ENCODE data around the gene HPCAL1.

Gene HPCAL1

GRCh38 chr2:10397297-10397875 lies 94.7 kb downstream of the HPCAL1 start:
- Histone ChIP-seq H3K27me3 (replicated peaks in 2 of 5; ENCODE audit: control insufficient read depth in 4 of 5, insufficient read depth in 5 of 5, low read length in 4 of 5) (no peaks in the 10 kb centered on the region), H3K36me3 (ENCODE audit: control insufficient read depth in 4 of 4, insufficient read depth in 4 of 4, low read length in 3 of 4) (peaks cover 0 to under 1% (median 0%) of the 10 kb centered on the region in 4 experiments), H3K4me1 (ENCODE audit: control extremely low read depth in 1 of 4, control insufficient read depth in 4 of 4, insufficient read depth in 4 of 4, low read length in 3 of 4) (peaks cover 6 to 58% (median 52%) of the 10 kb centered on the region in 4 experiments), H3K4me3 (ENCODE audit: control insufficient read depth in 1 of 7, extremely low read depth in 1 of 7, insufficient read depth in 4 of 7, low read depth in 2 of 7, low read length in 6 of 7) (no peak overlapping the region), H3K9me3 (ENCODE audit: control extremely low read depth in 1 of 5, control insufficient read depth in 4 of 5, insufficient read depth in 2 of 5, low read depth in 1 of 5, low read length in 4 of 5) (no peaks in the 10 kb centered on the region), H3K27ac (ENCODE audit: insufficient read depth in 1 of 2, low read depth in 1 of 2, low read length in 2 of 2, poor library complexity in 1 of 2, severe bottlenecking in 2 of 2) (no peak overlapping the region)
- ChIA-PET POLR2A (no interaction called here), CTCF (interaction anchor here (0.6 to 11.4 kb wide), 6 partner anchors 10 to 35 kb away, joined by 3 to 94 read pairs (median 6); no protein-coding TSS in a partner anchor)
- 97% methylated on average over 15 of the region's 16 CpGs for WGBS (ENCODE audit: insufficient coverage)
- DNase-seq, result no peak

- POLR2A ChIA-PET, result no interaction called here
Measured at GRCh38 chr2:10397878-10398277, 95.2 kb downstream of the HPCAL1 start.

GRCh38 chr2:10398496-10398895 lies 95.8 kb downstream of the HPCAL1 start:
- H3K4me3 ChIP-seq (ENCODE audit: control insufficient read depth in 1 of 7, extremely low read depth in 1 of 7, insufficient read depth in 4 of 7, low read depth in 2 of 7, low read length in 6 of 7), result peak overlapping the region in 3 of 7 experiments; percentile 0 to 28 (median 21)
- H3K4me1 ChIP-seq (ENCODE audit: control extremely low read depth in 1 of 4, control insufficient read depth in 4 of 4, insufficient read depth in 4 of 4, low read length in 3 of 4), result peaks cover 4 to 47% (median 41%) of the 10 kb centered on the region in 4 experiments
- H3K27me3 ChIP-seq (replicated peaks in 2 of 5; ENCODE audit: control insufficient read depth in 4 of 5, insufficient read depth in 5 of 5, low read length in 4 of 5), result no peaks in the 10 kb centered on the region
- H3K9me3 ChIP-seq (ENCODE audit: control extremely low read depth in 1 of 5, control insufficient read depth in 4 of 5, insufficient read depth in 2 of 5, low read depth in 1 of 5, low read length in 4 of 5), result no peaks in the 10 kb centered on the region
- peak overlapping the region in 1 of 2 experiments; percentile 47 for H3K27ac ChIP-seq (ENCODE audit: insufficient read depth in 1 of 2, low read depth in 1 of 2, low read length in 2 of 2, poor library complexity in 1 of 2, severe bottlenecking in 2 of 2)
- peak in 1 of 3 donors; percentile 40 for DNase-seq
- H3K36me3 ChIP-seq (ENCODE audit: control insufficient read depth in 4 of 4, insufficient read depth in 4 of 4, low read length in 3 of 4), result peaks cover 0 to 5% (median 0%) of the 10 kb centered on the region in 4 experiments
- WGBS (ENCODE audit: insufficient coverage), result 9% methylated on average over 8 of the region's 14 CpGs
- ChIA-PET POLR2A (no interaction called here), CTCF (interaction anchor here (1.7 to 11.4 kb wide), 4 partner anchors 9 to 19 kb away, joined by 5 to 94 read pairs (median 7); no protein-coding TSS in a partner anchor)

More at GRCh38 chr2:10397878-10398277, 95.2 kb downstream of the HPCAL1 start:
- Histone ChIP-seq H3K27ac (ENCODE audit: insufficient read depth in 1 of 2, low read depth in 1 of 2, low read length in 2 of 2, poor library complexity in 1 of 2, severe bottlenecking in 2 of 2) (no peak overlapping the region), H3K9me3 (ENCODE audit: control extremely low read depth in 1 of 5, control insufficient read depth in 4 of 5, insufficient read depth in 2 of 5, low read depth in 1 of 5, low read length in 4 of 5) (no peaks in the 10 kb centered on the region), H3K4me1 (ENCODE audit: control extremely low read depth in 1 of 4, control insufficient read depth in 4 of 4, insufficient read depth in 4 of 4, low read length in 3 of 4) (peaks cover 5 to 53% (median 47%) of the 10 kb centered on the region in 4 experiments), H3K27me3 (replicated peaks in 2 of 5; ENCODE audit: control insufficient read depth in 4 of 5, insufficient read depth in 5 of 5, low read length in 4 of 5) (no peaks in the 10 kb centered on the region), H3K4me3 (ENCODE audit: control insufficient read depth in 1 of 7, extremely low read depth in 1 of 7, insufficient read depth in 4 of 7, low read depth in 2 of 7, low read length in 6 of 7) (no peak overlapping the region), H3K36me3 (ENCODE audit: control insufficient read depth in 4 of 4, insufficient read depth in 4 of 4, low read length in 3 of 4) (peaks cover 0 to 5% (median 0%) of the 10 kb centered on the region in 4 experiments)
- 69% methylated on average over 3 of the region's 4 CpGs for WGBS (ENCODE audit: insufficient coverage)
- DNase-seq, result no peak
- CTCF ChIA-PET, result interaction anchor here (0.6 to 11.4 kb wide), 6 partner anchors 9 to 35 kb away, joined by 3 to 94 read pairs (median 6); no protein-coding TSS in a partner anchor

GRCh38 chr2:10399358-10399757 lies 96.7 kb downstream of the HPCAL1 start:
- POLR2A ChIA-PET, result no interaction called here
- Histone ChIP-seq H3K27ac (ENCODE audit: insufficient read depth in 1 of 2, low read depth in 1 of 2, low read length in 2 of 2, poor library complexity in 1 of 2, severe bottlenecking in 2 of 2) (no peak overlapping the region), H3K27me3 (replicated peaks in 2 of 5; ENCODE audit: control insufficient read depth in 4 of 5, insufficient read depth in 5 of 5, low read length in 4 of 5) (no peaks in the 10 kb centered on the region), H3K36me3 (ENCODE audit: control insufficient read depth in 4 of 4, insufficient read depth in 4 of 4, low read length in 3 of 4) (peaks cover 0 to 11% (median 4%) of the 10 kb centered on the region in 4 experiments), H3K9me3 (ENCODE audit: control extremely low read depth in 1 of 5, control insufficient read depth in 4 of 5, insufficient read depth in 2 of 5, low read depth in 1 of 5, low read length in 4 of 5) (no peaks in the 10 kb centered on the region), H3K4me1 (ENCODE audit: control extremely low read depth in 1 of 4, control insufficient read depth in 4 of 4, insufficient read depth in 4 of 4, low read length in 3 of 4) (peaks cover 4 to 45% (median 39%) of the 10 kb centered on the region in 4 experiments), H3K4me3 (ENCODE audit: control insufficient read depth in 1 of 7, extremely low read depth in 1 of 7, insufficient read depth in 4 of 7, low read depth in 2 of 7, low read length in 6 of 7) (no peak overlapping the region)
- DNase-seq, result no peak
- CTCF ChIA-PET, result interaction anchor here (0.9 to 1.0 kb wide), 2 partner anchors 10 to 14 kb away, joined by 3 to 4 read pairs; no protein-coding TSS in a partner anchor
- 100% methylated on average over 8 of the region's 16 CpGs for WGBS (ENCODE audit: insufficient coverage)

GRCh38 chr2:10400002-10400401 lies 97.3 kb downstream of the HPCAL1 start:
- Histone ChIP-seq H3K27ac (ENCODE audit: insufficient read depth in 1 of 2, low read depth in 1 of 2, low read length in 2 of 2, poor library complexity in 1 of 2, severe bottlenecking in 2 of 2) (no peak overlapping the region), H3K4me1 (ENCODE audit: control extremely low read depth in 1 of 4, control insufficient read depth in 4 of 4, insufficient read depth in 4 of 4, low read length in 3 of 4) (peaks cover 4 to 45% (median 39%) of the 10 kb centered on the region in 4 experiments), H3K27me3 (replicated peaks in 2 of 5; ENCODE audit: control insufficient read depth in 4 of 5, insufficient read depth in 5 of 5, low read length in 4 of 5) (no peaks in the 10 kb centered on the region), H3K9me3 (ENCODE audit: control extremely low read depth in 1 of 5, control insufficient read depth in 4 of 5, insufficient read depth in 2 of 5, low read depth in 1 of 5, low read length in 4 of 5) (no peaks in the 10 kb centered on the region), H3K4me3 (ENCODE audit: control insufficient read depth in 1 of 7, extremely low read depth in 1 of 7, insufficient read depth in 4 of 7, low read depth in 2 of 7, low read length in 6 of 7) (no peak overlapping the region), H3K36me3 (ENCODE audit: control insufficient read depth in 4 of 4, insufficient read depth in 4 of 4, low read length in 3 of 4) (peaks cover 0 to 11% (median 8%) of the 10 kb centered on the region in 4 experiments)
- POLR2A ChIA-PET, result no interaction called here
- CTCF ChIA-PET, result interaction anchor here (0.9 to 1.0 kb wide), 2 partner anchors 9 to 15 kb away, joined by 3 to 4 read pairs; no protein-coding TSS in a partner anchor
- 97% methylated on average over 13 of the region's 14 CpGs for WGBS (ENCODE audit: insufficient coverage)
- no peak for DNase-seq

GRCh38 chr2:10400568-10400977 lies 97.9 kb downstream of the HPCAL1 start:
- Histone ChIP-seq H3K4me1 (ENCODE audit: control extremely low read depth in 1 of 4, control insufficient read depth in 4 of 4, insufficient read depth in 4 of 4, low read length in 3 of 4) (peaks cover 4 to 45% (median 41%) of the 10 kb centered on the region in 4 experiments), H3K36me3 (ENCODE audit: control insufficient read depth in 4 of 4, insufficient read depth in 4 of 4, low read length in 3 of 4) (peaks cover 0 to 11% (median 8%) of the 10 kb centered on the region in 4 experiments), H3K9me3 (ENCODE audit: control extremely low read depth in 1 of 5, control insufficient read depth in 4 of 5, insufficient read depth in 2 of 5, low read depth in 1 of 5, low read length in 4 of 5) (no peaks in the 10 kb centered on the region), H3K27me3 (replicated peaks in 2 of 5; ENCODE audit: control insufficient read depth in 4 of 5, insufficient read depth in 5 of 5, low read length in 4 of 5) (no peaks in the 10 kb centered on the region), H3K27ac (ENCODE audit: insufficient read depth in 1 of 2, low read depth in 1 of 2, low read length in 2 of 2, poor library complexity in 1 of 2, severe bottlenecking in 2 of 2) (no peak overlapping the region), H3K4me3 (ENCODE audit: control insufficient read depth in 1 of 7, extremely low read depth in 1 of 7, insufficient read depth in 4 of 7, low read depth in 2 of 7, low read length in 6 of 7) (peak overlapping the region in 2 of 7 experiments; percentile 26 to 43)
- WGBS (ENCODE audit: insufficient coverage), result 48% methylated on average over 8 of the region's 11 CpGs
- DNase-seq, result peak; percentile 85 to 96 (median 94)
- POLR2A ChIA-PET, result no interaction called here
- CTCF ChIA-PET, result interaction anchor here (1.0 to 1.7 kb wide), 3 partner anchors 10 to 99 kb away, joined by 3 to 8 read pairs (median 5); no protein-coding TSS in a partner anchor
